Upper lobe of left lung (tissue), 6 donors: ENCODE results near the gene POU2AF3. TPM values are rescaled to one million over a fixed set of nuclear protein-coding genes. Genes with fewer than 3 reads are reported as not detected.

Experiments
- ATAC-seq, 2 donors: fragments of 200-7000 bp; cut with Tn5 transposase; one replicate each; pipeline ENCODE4 v1.9.1; 2022; ENCODE audit warnings: mild to moderate bottlenecking in 2 of 2, moderate library complexity in 2 of 2; ENCODE audit not compliant: low FRiP score in 2 of 2
- DNase-seq, 2 donors: peaks; one replicate each; pipeline ENCODE4 v3.0.0-alpha.2; 2019 to 2020
- H3K27ac ChIP-seq, 4 donors: fragments of 200-600 bp; sonication (generic); one replicate each; pipeline ENCODE4 v1.5.1; 2016 to 2019
- H3K27me3 ChIP-seq, 4 donors: fragments of 200-600 bp; sonication (generic); one replicate each; pipeline ENCODE4 v1.5.1; 2017 to 2019
- H3K36me3 ChIP-seq, 4 donors: fragments of 200-600 bp; sonication (generic); one replicate each; pipeline ENCODE4 v1.5.1; 2016 to 2019
- H3K4me1 ChIP-seq, 4 donors: fragments of 200-600 bp; sonication (generic); one replicate each; pipeline ENCODE4 v1.5.1; 2018 to 2019
- H3K4me3 ChIP-seq, 4 donors: fragments of 200-600 bp; sonication (generic); one replicate each; pipeline ENCODE4 v1.5.1; 2017 to 2019; ENCODE audit warnings: mild to moderate bottlenecking in 2 of 4, moderate library complexity in 1 of 4
- H3K9me3 ChIP-seq, 4 donors: fragments of 200-600 bp; sonication (generic); one replicate each; pipeline ENCODE4 v1.5.1; 2018 to 2019
- CTCF ChIP-seq, 6 experiments: fragments of 450-650 bp in 4 of 6; fragments of 200-600 bp in 2 of 6; sonication (generic) in 2 of 6; IDR thresholded peaks; one replicate each; pipeline ENCODE4 v1.5.1; 2016 to 2019; ENCODE audit warnings: antibody characterized with exemption in 6 of 6
- EP300 ChIP-seq, 4 donors: sonication (generic); formaldehyde crosslinking; IDR thresholded peaks; one replicate each; pipeline ENCODE4 v1.5.1; 2017; ENCODE audit warnings: antibody characterized with exemption in 4 of 4, control low read depth in 2 of 4
- POLR2A ChIP-seq, 4 donors: fragments of 450-650 bp; IDR thresholded peaks; one replicate each; pipeline ENCODE4 v1.5.1; 2016 to 2017; ENCODE audit warnings: antibody characterized with exemption in 4 of 4, mild to moderate bottlenecking in 2 of 4
- POLR2AphosphoS5 ChIP-seq, 2 donors: sonication (generic); formaldehyde crosslinking; IDR thresholded peaks; one replicate each; pipeline ENCODE4 v1.5.1; 2017; ENCODE audit warnings: antibody characterized with exemption in 2 of 2
- WGBS, 2 donors: methylation state at CpG; one replicate each; pipeline ENCODE4 v1.1.5; 2017 to 2018; 5-methylcytosine and 5-hydroxymethylcytosine counted together
- total RNA-seq, 6 donors: library from RNA; depleted of rRNA in 4 of 6; stranded (reverse); fragments of >200 nt in 4 of 6; gene quantifications; one replicate each; pipeline versions ENCODE4 v1.1.0 to v1.2.1, GENCODE V29; 2016 to 2021
- donor health status: DM: no; HTN: no; CAD: no; lungs with moderate emphysema.
- donor health status: DM: no; HTN: yes; CAD: no; lungs with severe emphysema.

POU2AF3 gene
- total RNA-seq, 6 donors from 2014 or later: 1.7 to 12.6 (median 3.6) TPM

- Histone ChIP-seq H3K27me3 (no peaks in the 10 kb centered on the region), H3K9me3 (no peaks in the 10 kb centered on the region), H3K4me1 (no peaks in the 10 kb centered on the region), H3K4me3 (no peak overlapping the region), H3K27ac (no peak overlapping the region), H3K36me3 (no peaks in the 10 kb centered on the region)
- WGBS, 2 donors: 86 to 87% methylated on average over 2 of the region's 2 CpGs
- no peak for ATAC-seq
- TF ChIP-seq POLR2AphosphoS5 (IDR thresholded peaks at IDR 0.05) (no peak), CTCF (IDR thresholded peaks at IDR 0.05) (no peak), POLR2A (IDR thresholded peaks at IDR 0.05) (no peak), EP300 (IDR thresholded peaks at IDR 0.05) (no peak)
- no peak for DNase-seq
Measured at GRCh38 chr11:111354601-111354891, 56.2 kb downstream of the POU2AF3 start.

GRCh38 chr11:111355101-111355500 lies 56.8 kb downstream of the POU2AF3 start:
- ATAC-seq (no peak), DNase-seq (no peak)
- TF ChIP-seq POLR2A (IDR thresholded peaks at IDR 0.05) (no peak), POLR2AphosphoS5 (IDR thresholded peaks at IDR 0.05) (no peak), CTCF (IDR thresholded peaks at IDR 0.05) (no peak), EP300 (IDR thresholded peaks at IDR 0.05) (no peak)
- no peaks in the 10 kb centered on the region for H3K9me3 ChIP-seq
- H3K4me3 ChIP-seq: no peak overlapping the region
- no peak overlapping the region for H3K27ac ChIP-seq
- H3K27me3 ChIP-seq: no peaks in the 10 kb centered on the region
- 91 to 93% methylated on average over 5 of the region's 5 CpGs for WGBS, 2 donors
- no peaks in the 10 kb centered on the region for H3K36me3 ChIP-seq
- no peaks in the 10 kb centered on the region for H3K4me1 ChIP-seq

- DNase-seq (no peak), ATAC-seq (no peak)
- H3K36me3 ChIP-seq: no peaks in the 10 kb centered on the region
- no peak overlapping the region for H3K4me3 ChIP-seq
- H3K4me1 ChIP-seq: no peaks in the 10 kb centered on the region
- H3K9me3 ChIP-seq: no peaks in the 10 kb centered on the region
- no peak overlapping the region for H3K27ac ChIP-seq
- WGBS, 2 donors: 59 to 86% methylated on average over 5 of the region's 5 CpGs
- no peaks in the 10 kb centered on the region for H3K27me3 ChIP-seq
- TF ChIP-seq POLR2AphosphoS5 (IDR thresholded peaks at IDR 0.05) (no peak), POLR2A (IDR thresholded peaks at IDR 0.05) (no peak), CTCF (IDR thresholded peaks at IDR 0.05) (no peak), EP300 (IDR thresholded peaks at IDR 0.05) (no peak)
Measured at GRCh38 chr11:111355956-111356659, 57.8 kb downstream of the POU2AF3 start.

- TF ChIP-seq POLR2AphosphoS5 (IDR thresholded peaks at IDR 0.05): no peak
- no peak for TF ChIP-seq CTCF (IDR thresholded peaks at IDR 0.05)
- no peak for TF ChIP-seq POLR2A (IDR thresholded peaks at IDR 0.05)
- TF ChIP-seq EP300 (IDR thresholded peaks at IDR 0.05): no peak
- Histone ChIP-seq H3K27me3 (no peaks in the 10 kb centered on the region), H3K27ac (no peak overlapping the region), H3K4me1 (no peaks in the 10 kb centered on the region), H3K4me3 (no peak overlapping the region), H3K36me3 (no peaks in the 10 kb centered on the region), H3K9me3 (no peaks in the 10 kb centered on the region)
- ATAC-seq (no peak), DNase-seq (no peak)
- WGBS, 2 donors: 88 to 89% methylated on average over 3 of the region's 3 CpGs
Measured at GRCh38 chr11:111356660-111357048, 58.3 kb downstream of the POU2AF3 start.
